A549 (cell line): ENCODE results near the gene IMPG1.

ENCODE experiments used
- EP300 ChIP-seq, 2 experiments: fragments of >200 bp; sonication (Bioruptor Twin); formaldehyde crosslinking; IDR thresholded peaks; 2 replicates in 1 of 2; 3 replicates in 1 of 2; pipeline ENCODE4 v1.6.1; 2016 to 2017
- POLR2A ChIP-seq: IDR thresholded peaks from 2 replicates; pipeline ENCODE4 v1.6.1; 2012; ENCODE audit warnings: mild to moderate bottlenecking, low read length

DNA sequence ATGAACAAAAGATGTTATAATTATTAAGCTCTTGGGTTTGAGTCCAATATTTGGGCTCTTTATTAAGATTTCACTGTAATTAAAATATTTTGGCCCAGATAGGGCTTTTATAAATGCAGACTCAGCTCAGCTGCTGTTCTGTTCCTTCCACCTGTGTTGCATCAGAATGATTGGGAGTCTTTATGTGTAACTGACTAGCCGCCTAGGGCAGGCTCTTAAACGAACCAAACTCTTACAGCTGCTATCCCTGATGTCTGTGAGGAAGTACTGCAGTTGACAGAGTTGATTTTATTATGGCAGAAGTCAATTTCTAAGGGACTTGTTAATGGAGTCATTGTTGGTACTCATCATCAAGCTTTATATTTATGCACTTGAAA lies 178.7 kb downstream of the IMPG1 start:
- no peak for TF ChIP-seq POLR2A
- TF ChIP-seq EP300 (IDR thresholded peaks at IDR 0.05): no peak
